ENCODE measurements around the gene UBE4B.

DNA sequence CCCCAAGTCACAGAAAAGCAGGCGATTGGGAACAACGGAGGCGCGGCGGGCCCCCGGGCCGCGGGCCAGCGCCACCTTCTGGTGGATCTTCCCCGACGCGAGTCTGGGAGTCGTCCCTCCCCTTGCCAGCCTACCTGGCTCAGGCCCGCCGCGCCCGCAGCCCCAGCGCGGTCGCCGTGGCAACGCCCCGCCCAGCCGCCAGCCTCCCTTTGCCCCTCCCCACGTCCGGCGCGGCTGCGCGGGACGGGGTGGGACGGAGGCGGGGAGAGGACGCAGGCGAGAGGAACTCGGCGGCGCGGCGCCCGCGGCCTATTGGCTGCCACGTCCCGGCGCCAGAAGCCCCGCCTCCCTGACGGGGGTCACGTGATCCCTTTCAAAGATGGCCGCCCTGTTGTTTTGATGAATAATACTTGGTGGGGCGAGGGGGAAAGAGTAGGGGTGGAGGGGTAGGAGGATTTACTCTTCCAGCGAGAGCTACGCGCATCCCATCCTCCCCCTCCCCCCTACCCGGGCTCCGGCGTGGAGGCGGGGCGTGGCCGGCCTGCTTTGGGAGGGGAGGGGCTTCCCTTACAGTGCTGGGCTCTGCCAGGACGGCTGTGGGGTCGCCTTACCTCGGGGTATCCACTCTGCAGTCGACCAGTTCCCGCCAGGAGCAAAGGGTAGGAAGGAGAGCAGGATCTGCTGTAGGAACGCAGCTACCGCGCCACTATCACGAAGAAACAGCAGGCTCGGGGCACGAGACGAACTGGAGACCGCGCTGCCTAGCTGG, at the start of gene UBE4B:
- TF ChIP-seq, protein P1, sequence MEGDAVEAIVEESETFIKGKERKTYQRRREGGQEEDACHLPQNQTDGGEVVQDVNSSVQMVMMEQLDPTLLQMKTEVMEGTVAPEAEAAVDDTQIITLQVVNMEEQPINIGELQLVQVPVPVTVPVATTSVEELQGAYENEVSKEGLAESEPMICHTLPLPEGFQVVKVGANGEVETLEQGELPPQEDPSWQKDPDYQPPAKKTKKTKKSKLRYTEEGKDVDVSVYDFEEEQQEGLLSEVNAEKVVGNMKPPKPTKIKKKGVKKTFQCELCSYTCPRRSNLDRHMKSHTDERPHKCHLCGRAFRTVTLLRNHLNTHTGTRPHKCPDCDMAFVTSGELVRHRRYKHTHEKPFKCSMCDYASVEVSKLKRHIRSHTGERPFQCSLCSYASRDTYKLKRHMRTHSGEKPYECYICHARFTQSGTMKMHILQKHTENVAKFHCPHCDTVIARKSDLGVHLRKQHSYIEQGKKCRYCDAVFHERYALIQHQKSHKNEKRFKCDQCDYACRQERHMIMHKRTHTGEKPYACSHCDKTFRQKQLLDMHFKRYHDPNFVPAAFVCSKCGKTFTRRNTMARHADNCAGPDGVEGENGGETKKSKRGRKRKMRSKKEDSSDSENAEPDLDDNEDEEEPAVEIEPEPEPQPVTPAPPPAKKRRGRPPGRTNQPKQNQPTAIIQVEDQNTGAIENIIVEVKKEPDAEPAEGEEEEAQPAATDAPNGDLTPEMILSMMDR (conservative IDR thresholded peaks at IDR 0.05): peak; percentile 99
- TF ChIP-seq ZFX (IDR thresholded peaks at IDR 0.05): no peak
